Measurements from ENCODE around the gene MAPK1IP1L. TPM values are rescaled to one million over a fixed set of nuclear protein-coding genes. Genes with fewer than 3 reads are reported as not detected.

MAPK1IP1L gene
- total and polyA plus RNA-seq, 2 of the 8 experiments (the other 6 are each of a cell fraction or from before 2014, with no cell fraction given) = 111 to 228 TPM

- no peak overlapping the region for H3K56ac ChIP-seq (replicated peaks; ENCODE audit: insufficient read length, low read depth, low read length)
- no peaks in the 10 kb centered on the region for H3K27me3 ChIP-seq (replicated peaks in 1 of 4; ENCODE audit: control insufficient read depth in 3 of 4, extremely low read depth in 1 of 4, insufficient read depth in 3 of 4, low read length in 3 of 4)
- no peak overlapping the region for H3K27ac ChIP-seq (ENCODE audit: low read depth, low read length)
- no peak overlapping the region for H4K91ac ChIP-seq (replicated peaks; ENCODE audit: insufficient read length, low read length)
- H3K9me3 ChIP-seq (ENCODE audit: insufficient read depth in 2 of 2, low read depth in 1 of 2, low read length in 1 of 2) = no peaks in the 10 kb centered on the region
- H3K23ac ChIP-seq (ENCODE audit: insufficient read length) = no peak overlapping the region
- no peak overlapping the region for H3K4me3 ChIP-seq (ENCODE audit: extremely low read depth in 1 of 4, insufficient read depth in 2 of 4, low read depth in 3 of 4, low read length in 4 of 4)
- H3K79me1 ChIP-seq (ENCODE audit: low read depth, low read length) = no peaks in the 10 kb centered on the region
- no peak overlapping the region for H3K18ac ChIP-seq (ENCODE audit: extremely low read depth, low read length)
- H2BK5ac ChIP-seq (ENCODE audit: low read depth, low read length) = no peak overlapping the region
- H4K8ac ChIP-seq (ENCODE audit: extremely low read depth, insufficient read depth, low read length) = no peak overlapping the region
- FAIRE-seq (no peak), DNase-seq (ENCODE audit: low read depth in 1 of 2, low spot score in 2 of 2) (no peak)
- no peak overlapping the region for H3K9ac ChIP-seq (replicated peaks in 1 of 4; ENCODE audit: extremely low read depth in 1 of 4, low read depth in 3 of 4, low read length in 3 of 4)
- no peak overlapping the region for H2AK5ac ChIP-seq (ENCODE audit: low read depth, low read length)
- no peaks in the 10 kb centered on the region for H3K4me1 ChIP-seq (replicated peaks in 1 of 4; ENCODE audit: control insufficient read depth in 3 of 4, insufficient read depth in 4 of 4, low read length in 3 of 4)
- H3K14ac ChIP-seq (ENCODE audit: insufficient read length) = no peak overlapping the region
- ChIA-PET CTCF (ENCODE audit: partially characterized antibody) (interaction anchor here (0.6 to 1.9 kb wide), 8 partner anchors 10 to 151 kb away, joined by 3 to 4 read pairs (median 4); no protein-coding TSS in a partner anchor), POLR2A (ENCODE audit: partially characterized antibody) (interaction anchor here (1.4 to 4.6 kb wide), 3 partner anchors 9 to 43 kb away, joined by 3 to 17 read pairs (median 9); partner anchors contain the start of gene MAPK1IP1L)
- H4K5ac ChIP-seq (ENCODE audit: insufficient read length, low read depth, low read length) = no peak overlapping the region
- H2BK12ac ChIP-seq (ENCODE audit: low read depth, low read length) = no peak overlapping the region
- TF ChIP-seq BCL11A (IDR thresholded peaks at IDR 0.05; ENCODE audit: low read depth in 2 of 2, low read length in 2 of 2) (no peak), JUND (IDR thresholded peaks at IDR 0.05; ENCODE audit: low read length) (no peak), POLR2AphosphoS5 (IDR thresholded peaks at IDR 0.05; ENCODE audit: low read depth, low read length) (no peak), SIN3A (conservative IDR thresholded peaks at IDR 0.05 in 1 of 2, IDR thresholded peaks at IDR 0.05 in 1 of 2; ENCODE audit: low read depth in 1 of 2, low read length in 2 of 2) (no peak), CBX8 (IDR thresholded peaks at IDR 0.05; ENCODE audit: borderline replicate concordance, low read depth, low read length) (no peak), SP1 (IDR thresholded peaks at IDR 0.05; ENCODE audit: low read depth, low read length) (no peak), NANOG (IDR thresholded peaks at IDR 0.05; ENCODE audit: insufficient read depth, low read depth, low read length, poor library complexity, severe bottlenecking) (no peak), GTF2F1 (IDR thresholded peaks at IDR 0.05; ENCODE audit: borderline replicate concordance, low read depth, low read length) (no peak), MAX (IDR thresholded peaks at IDR 0.05) (no peak), ASH2L (IDR thresholded peaks at IDR 0.05; ENCODE audit: low read length) (no peak), TCF12 (IDR thresholded peaks at IDR 0.05; ENCODE audit: low read depth, low read length) (no peak), BRCA1 (IDR thresholded peaks at IDR 0.05; ENCODE audit: low read depth, low read length) (no peak), CBX5 (IDR thresholded peaks at IDR 0.05; ENCODE audit: low read depth, low read length) (no peak)
- WGBS, 2 experiments (ENCODE audit: extremely low coverage in 1 of 2, insufficient coverage in 1 of 2, insufficient read length in 1 of 2, insufficient replicate concordance in 2 of 2, low coverage in 1 of 2, low lambda C conversion rate in 2 of 2, missing lambda C conversion rate in 1 of 2) = 89% methylated on average over 9 of the region's 9 CpGs; no CpG with 5 or more reads in 1 of the 2 experiments
- no peak overlapping the region for H3K4me2 ChIP-seq (ENCODE audit: insufficient read depth in 1 of 2, low read depth in 2 of 2, low read length in 2 of 2)
- no peak overlapping the region for H2AFZ ChIP-seq (ENCODE audit: low read length)
- H4K20me1 ChIP-seq (replicated peaks in 1 of 2; ENCODE audit: control insufficient read depth in 1 of 2, insufficient read depth in 2 of 2, low read length in 2 of 2) = no peaks in the 10 kb centered on the region
- peaks cover 3% of the 10 kb centered on the region; the same call in 1 of the 2 replicates for H3K23me2 ChIP-seq (ENCODE audit: low read depth, low read length)
- no peak overlapping the region for H2BK120ac ChIP-seq (replicated peaks; ENCODE audit: low read depth, low read length)
- no peaks in the 10 kb centered on the region for H3K36me3 ChIP-seq (ENCODE audit: control insufficient read depth in 2 of 4, insufficient read depth in 4 of 4, low read length in 3 of 4)
- H2BK15ac ChIP-seq (ENCODE audit: low read length) = no peak overlapping the region
- no peak overlapping the region for H3K4ac ChIP-seq (replicated peaks; ENCODE audit: insufficient read length, low read depth, low read length)
- H3K79me2 ChIP-seq (ENCODE audit: control insufficient read depth in 1 of 2, insufficient read depth in 2 of 2, low read length in 2 of 2) = no peaks in the 10 kb centered on the region
- H2BK20ac ChIP-seq (ENCODE audit: low read length) = no peak overlapping the region
These were observed 43.1 kb downstream of the MAPK1IP1L start for GRCh38 chr14:55094292-55095157.

Measured in H1 (cell line).